NCI-H748 treated with DMSO at 0.1 percent for 48 hours (cell line): ENCODE results near the gene NDUFB10.
"Not testable (repeated sequence)": the region's sequence is repeated elsewhere in the genome, so short reads cannot be mapped to it uniquely, and the experiment has no call there.

Experiments used
- DNase-seq: peaks from one replicate; lab custom pipeline; 2025; lab: John Stamatoyannopoulos, UW

Gene NDUFB10

DNA sequence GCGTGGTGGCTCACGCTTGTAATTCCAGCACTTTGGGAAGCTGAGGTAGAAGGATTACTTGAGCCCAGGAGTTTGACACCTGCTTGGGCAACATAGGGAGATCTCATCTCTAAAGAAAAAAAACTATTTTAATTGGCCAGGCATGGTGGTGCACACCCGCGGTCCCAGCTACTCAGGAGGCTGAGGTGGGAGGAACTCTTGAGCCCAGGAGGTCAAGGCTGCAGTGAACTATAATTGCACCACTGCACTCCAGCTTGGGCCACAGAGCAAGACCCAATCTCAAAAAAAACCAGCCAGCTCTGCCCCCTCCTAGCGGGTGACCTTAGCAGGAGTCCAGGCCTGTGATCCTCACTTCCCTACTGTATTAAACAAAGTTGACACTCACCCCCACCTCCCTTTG is 35.2 kb upstream of the NDUFB10 start:
- DNase-seq: no peak

DNA sequence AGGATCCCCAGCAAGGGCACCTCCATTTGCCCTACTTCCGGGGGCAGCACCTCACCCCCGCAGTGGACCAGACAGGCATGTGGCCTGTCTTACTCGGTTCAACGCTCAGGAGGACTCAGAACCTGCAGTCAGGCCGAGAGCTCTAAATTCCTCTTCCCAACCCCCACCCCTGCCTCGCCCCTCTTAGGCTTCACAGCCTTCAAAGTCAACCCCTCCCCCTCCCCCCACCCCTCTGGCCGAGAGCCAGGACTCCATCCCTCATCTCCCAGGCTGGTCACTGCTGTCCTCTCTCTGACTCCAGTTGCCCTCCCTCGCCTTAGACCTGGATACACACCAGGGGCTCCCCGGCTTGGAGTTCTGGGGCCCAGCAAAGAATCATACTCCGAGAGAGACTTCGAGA is 33.1 kb upstream of the NDUFB10 start:
- DNase-seq: no peak

- no peak for DNase-seq
These were observed 30.2 kb upstream of the NDUFB10 start for GRCh38 chr16:1929105-1929504.

DNA sequence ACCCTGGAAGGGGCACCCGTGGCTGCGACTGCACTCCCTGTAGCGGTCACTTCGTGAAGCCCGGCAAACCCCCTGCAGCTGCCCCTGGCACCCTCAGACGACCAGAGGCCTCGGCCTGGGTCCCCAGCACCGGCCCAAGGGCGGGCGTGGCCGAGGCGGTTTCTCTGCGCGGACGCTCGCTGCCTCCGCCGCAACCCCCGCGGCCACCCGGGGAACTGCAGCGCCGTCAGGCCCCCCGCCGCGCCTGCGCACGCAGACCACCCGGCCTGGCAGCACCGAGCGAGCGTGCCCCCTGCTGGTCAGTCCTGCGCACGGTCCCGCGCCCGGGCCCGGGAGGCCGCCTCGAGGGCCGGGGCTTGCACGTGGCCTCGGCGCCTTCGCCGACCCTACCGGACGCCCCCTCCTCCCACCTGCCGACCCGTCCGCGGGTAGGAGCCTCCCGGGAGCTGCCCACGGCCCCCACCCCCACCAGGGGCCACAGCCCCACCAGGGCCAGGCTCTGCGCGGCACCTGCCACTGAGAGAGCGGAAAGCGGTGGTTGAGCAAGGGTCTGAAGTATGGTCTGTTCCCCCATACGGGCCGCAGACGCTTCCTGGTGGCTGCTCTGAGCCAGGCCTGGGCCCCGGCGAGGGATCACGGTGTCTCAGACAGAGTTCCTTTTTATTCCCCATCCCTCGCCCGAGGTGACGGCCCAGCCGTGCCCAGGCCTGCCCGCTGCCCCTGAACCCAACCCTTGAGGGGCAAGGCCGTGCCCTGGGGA is 29.6 kb upstream of the NDUFB10 start:
- DNase-seq: peak; percentile 12

GRCh38 chr16:1930338-1930720 is 29.0 kb upstream of the NDUFB10 start:
- DNase-seq: no peak

GRCh38 chr16:1932050-1933028 is 27.0 kb upstream of the NDUFB10 start:
- DNase-seq: no peak

DNA sequence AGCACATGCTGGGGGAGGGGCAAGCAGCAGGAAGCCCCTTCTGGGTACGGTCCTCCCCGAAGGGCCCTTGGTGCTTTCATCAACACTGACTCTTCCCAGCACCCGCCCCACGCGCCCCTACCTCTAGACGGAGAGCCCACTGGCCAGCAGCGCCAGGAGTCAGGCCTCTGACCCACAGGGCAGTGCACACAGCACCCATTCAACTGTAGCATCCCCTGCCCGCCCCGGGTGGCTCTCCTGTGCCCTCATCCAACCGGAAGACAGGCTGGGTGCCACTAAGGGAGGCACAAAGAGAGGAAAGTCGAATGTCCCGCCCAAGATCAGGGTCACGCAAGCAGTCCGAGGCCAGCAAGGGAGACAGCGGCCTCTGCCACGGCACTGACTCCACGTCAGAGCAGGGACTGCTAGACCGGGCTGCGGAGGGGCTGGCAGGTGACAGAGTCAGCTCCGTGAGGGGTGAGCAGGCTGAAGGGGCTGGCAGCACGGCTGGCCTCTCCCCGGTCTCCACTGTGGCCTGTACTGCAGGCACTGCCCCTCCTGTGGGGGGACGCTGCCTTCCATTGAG is 26.2 kb upstream of the NDUFB10 start:
- no peak for DNase-seq

DNA sequence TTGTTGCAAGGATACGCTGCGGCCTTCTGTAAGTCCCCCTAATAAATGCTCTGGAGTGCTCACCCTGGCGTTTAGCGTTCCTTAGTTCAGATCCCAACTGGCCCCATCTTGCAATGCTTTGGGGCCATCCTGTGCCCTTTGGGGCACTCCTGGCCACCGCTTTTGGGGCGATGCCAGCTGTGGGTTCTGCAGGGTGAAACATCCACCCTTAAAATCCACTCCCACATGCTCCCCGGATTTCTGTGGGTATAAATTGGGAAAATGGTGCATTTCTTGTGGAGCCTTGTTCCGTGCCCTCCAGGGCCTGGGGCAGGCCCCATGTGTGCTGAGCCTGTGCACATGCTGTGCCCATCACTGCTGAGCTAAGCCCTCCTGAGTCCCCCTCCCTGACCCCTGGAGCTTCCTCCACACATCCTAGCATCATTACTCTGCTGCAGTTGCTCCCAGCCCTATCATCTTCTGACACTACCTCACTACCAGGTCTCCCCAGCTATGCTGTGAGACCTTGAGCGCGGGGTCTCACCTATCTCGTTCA is 22.3 kb upstream of the NDUFB10 start:
- DNase-seq: no peak

- DNase-seq: no peak
These were observed 21.0 kb upstream of the NDUFB10 start for GRCh38 chr16:1938316-1938715.

- DNase-seq: no peak
These were observed 20.4 kb upstream of the NDUFB10 start for GRCh38 chr16:1938910-1939309.

DNA sequence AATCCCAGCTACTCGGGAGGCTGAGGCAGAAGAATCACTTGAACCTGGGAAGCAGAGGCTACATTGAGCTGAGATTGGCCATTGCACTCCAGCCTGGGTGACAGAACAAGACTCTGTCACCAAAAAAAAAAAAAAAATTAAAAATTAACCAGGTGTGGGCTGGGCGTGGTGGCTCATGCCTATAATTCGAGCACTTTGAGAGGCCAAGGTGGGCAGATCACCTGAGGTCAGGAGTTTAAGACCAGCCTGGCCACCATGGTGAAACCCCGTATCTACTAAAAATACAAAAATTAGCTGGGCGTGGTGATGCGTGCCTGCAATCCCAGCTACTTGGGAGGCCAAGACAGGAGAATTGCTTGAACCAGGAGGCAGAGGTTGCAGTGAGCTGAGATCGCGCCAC is 19.5 kb upstream of the NDUFB10 start:
- not testable (repeated sequence) for DNase-seq

GRCh38 chr16:1940273-1941161 is 18.8 kb upstream of the NDUFB10 start:
- no peak for DNase-seq

- DNase-seq: no peak
These were observed 17.9 kb upstream of the NDUFB10 start for GRCh38 chr16:1941162-1942046.

DNA sequence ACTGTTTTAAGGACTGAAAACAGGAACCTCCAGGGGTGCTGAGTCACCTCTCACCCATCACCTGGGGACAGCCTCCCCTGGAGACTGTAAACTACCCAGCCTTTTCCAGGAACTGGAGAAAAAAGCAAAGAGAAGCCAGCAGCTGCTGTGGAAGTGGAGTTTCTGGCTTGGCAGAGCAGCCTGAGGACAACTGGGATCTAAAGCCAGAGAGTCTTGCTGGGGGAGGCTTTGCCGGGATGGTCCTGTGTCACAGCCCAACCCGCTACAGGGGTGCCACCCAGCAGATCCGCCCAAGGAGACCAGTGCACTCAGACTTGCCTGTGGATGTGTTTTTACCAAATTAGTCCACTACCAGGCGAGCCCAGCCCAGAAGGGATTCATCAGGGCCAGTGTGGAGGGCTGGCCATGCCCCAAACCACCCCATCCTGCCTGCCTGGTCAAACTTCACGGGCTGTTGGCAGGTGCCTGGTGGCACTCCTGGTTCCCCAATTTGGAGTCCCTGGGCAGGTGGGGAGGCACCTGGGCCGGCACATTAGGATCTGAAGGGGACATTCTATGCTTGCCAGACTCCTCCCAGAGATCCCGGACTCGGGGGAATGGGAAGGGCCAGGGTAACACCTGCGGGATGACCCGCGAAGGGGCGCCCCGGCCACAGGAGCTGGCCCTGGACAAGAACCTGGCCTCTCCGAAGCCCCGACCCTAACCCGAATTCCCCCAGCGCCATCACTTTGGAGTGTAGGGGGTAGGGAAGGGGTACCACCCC is 17.1 kb upstream of the NDUFB10 start:
- DNase-seq: no peak

DNA sequence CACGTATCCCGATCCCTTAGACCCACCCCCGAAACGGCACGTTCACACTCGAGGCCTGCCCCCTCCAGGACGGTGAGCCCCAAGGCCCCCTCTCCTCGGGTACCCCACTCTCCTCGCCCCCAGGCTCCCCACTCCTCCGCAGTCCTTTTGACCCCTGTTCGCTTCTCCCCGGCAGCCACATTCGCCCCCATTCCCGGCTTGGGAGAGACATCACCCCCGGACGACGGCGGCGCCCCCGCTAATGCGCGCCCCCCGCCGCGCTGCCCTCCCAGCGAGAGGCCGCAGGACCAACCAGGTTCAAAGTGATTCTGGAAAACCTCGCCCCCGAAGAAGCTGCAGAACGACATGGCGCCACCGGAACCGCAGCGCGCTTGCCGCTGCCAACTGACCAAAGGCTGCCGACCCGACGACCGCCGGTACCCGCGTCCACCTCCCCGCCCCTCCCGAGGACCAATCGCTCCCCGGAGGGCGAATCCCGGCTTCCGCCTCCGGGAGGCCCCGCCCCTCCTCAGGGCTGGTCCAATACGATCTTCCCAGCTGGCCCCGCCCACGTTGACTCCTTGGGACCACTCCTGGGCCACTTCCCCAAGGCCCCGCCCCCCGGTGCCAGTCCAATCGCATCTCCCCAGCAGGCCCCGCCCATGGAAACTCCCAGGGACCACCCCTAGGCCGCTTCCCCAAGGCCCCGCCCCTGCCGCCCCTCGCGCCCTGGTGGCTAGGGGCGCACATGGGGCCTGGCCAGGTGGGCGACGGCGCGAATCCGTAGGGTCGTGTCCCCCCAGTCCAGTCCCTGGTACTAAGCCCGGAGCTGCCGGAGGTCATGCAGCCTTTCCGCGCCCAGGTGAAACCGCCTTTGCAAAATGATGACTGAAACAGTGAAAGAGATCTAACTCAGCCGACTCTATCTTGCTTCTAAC is 16.3 kb upstream of the NDUFB10 start, which contains the start of gene MSRB1:
Gene MSRB1, minus strand, starts transcription at position 390 of the 917 bp plus-strand sequence. Its CDS starts 43 bp downstream, at position 347.
- DNase-seq: peak; percentile 93

DNA sequence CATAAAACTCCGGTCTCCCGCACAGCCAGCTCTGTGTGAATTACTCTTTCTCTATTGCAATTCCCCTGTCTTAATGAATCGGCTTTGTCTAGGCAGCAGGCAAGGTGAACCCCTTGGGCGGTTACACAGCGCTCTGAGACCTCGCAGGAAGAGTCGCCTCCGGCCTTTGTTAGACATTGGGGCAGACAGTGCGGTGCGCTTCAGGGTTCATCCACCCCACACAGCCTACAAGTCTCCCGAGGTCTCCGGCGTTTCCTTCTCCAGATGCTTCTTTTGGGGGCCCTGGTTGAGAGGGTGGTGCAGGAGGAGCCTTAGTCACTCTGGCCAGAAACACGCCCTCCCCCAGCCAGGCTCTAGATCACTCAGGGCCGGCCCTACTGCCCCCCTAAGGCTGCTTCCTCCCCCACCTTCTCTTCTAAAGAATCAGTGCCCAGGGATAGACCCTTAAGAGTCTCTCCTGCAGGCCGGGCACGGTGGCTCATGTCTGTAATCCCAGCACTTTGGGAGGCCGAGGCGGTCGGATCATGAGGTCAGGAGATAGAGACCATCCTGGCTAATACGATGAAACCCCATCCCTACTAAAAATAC is 14.6 kb upstream of the NDUFB10 start:
- no peak for DNase-seq

DNA sequence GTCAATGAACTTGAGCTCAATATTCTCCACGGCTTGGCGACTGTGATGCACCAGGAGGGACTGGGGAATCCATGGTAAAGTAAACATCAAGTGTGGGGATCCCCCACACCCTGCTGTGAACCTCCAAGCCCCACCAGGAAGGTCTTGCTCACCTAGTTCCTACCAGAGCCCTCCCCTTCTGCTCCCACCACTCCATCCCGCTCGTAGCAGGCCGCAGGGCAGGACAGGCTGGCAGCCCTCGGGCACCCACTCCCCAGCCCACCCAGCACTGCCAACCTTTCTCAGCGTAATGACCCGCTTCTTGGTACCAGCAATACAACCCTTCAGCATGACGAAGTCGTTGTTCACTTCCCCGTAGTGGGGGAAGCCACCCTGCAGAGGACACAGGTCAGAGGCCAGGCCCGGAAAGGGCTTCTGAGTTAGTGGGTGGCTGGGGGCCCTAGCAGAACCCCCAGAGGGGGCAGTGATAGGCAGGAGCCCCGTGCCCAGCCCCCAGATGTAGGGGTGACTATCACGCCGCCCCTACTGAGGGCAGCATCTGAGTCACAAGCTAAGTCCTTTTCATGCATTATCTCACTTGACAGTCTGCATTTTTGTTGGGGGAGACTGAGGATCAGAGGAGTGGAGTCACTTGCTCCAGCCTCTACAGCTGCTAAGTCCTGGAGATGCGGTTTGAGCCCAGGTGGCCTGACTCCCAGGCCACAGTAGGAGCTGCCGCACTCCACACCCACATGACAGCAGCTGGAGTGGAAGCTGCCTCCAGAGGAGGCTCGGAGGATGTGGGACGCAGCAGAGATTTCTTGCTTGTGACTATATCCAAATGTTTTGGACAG is 13.6 kb upstream of the NDUFB10 start:
- no peak for DNase-seq
